ENCODE results near the gene CMC2. TPM values are rescaled to one million over a fixed set of nuclear protein-coding genes. Genes with fewer than 3 reads are reported as not detected.

Gene CMC2
- total and polyA plus RNA-seq, 9 of the 15 experiments (the other 6 are each of a cell fraction or from before 2014, with no cell fraction given): 122 to 501 (median 172) TPM

DNA sequence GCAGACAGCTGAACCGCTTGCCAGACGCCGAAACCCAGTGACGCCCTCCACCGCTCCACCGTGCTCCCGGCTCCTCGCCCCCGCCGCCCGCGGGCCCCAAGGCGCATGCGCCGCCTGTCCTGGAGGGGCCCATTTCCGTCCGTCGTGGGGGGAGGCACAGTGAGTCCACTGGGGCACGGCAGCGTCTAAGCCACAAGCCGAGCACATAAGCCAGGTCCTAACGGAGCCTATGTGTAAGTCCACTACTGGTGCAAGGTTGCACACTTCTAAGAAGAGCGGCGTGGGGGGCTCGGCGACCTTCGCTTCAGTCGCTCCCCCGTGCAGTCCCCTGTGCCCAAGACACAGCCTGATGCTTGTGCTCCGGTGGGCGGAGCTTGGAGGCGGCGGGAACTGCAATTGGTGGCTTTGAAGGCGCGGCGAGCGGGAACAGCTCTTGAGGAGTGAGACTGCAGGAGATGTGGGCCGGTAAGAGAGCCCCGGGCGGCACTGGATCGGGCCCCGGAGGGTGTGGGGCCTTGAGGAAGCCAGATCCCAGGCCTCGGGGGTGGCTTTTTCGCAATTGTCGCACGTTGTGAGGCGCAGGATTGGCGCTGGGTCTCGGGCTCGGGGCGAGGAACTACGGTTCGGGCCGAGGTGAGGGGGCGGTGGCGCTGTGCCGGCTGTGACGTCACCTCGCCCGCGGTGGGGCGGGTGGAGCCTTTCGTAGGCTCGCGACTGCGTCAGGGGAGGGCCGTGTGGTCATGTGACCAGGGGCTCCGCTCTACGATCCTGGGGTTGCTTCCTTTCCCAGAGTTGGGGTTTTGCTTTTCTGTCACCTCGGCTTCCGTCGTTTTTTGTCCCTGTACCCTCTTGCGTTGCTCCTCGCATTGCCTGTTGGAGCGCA lies at the start of gene CMC2, which contains the start of gene CENPN (continued):
- TF ChIP-seq HSF4 (CRISPR knock-in tag; IDR thresholded peaks at IDR 0.05; ENCODE audit: borderline replicate concordance) (peak; percentile 64; the same call in 1 of the 2 replicates), ZNF436 (CRISPR knock-in tag; IDR thresholded peaks at IDR 0.05) (no peak), ARID3A (IDR thresholded peaks at IDR 0.05; ENCODE audit: borderline replicate concordance, low read depth, low read length) (peak; percentile 18; the same call in 1 of the 2 replicates), CC2D1A (IDR thresholded peaks at IDR 0.05) (peak; percentile 73), FUS (optimal IDR thresholded peaks at IDR 0.05; ENCODE audit: low read depth, low read length) (no peak), ZNF263 (CRISPR knock-in tag; IDR thresholded peaks at IDR 0.05; ENCODE audit: borderline replicate concordance) (peak; percentile 99), TAF9B (IDR thresholded peaks at IDR 0.05; ENCODE audit: partially characterized antibody) (peak; percentile 90), FOSL1 (tag; conservative IDR thresholded peaks at IDR 0.05) (peak; percentile 45; the same call in 1 of the 2 replicates), NFATC3 (IDR thresholded peaks at IDR 0.05) (no peak), NFIX (CRISPR knock-in tag; IDR thresholded peaks at IDR 0.05; ENCODE audit: low read depth) (peak; percentile 0; the same call in 1 of the 2 replicates), POLR2H (tag; IDR thresholded peaks at IDR 0.05; ENCODE audit: low read depth) (peak; percentile 91), ELK1 (CRISPR knock-in tag; IDR thresholded peaks at IDR 0.05) (no peak), MYBL2 (IDR thresholded peaks at IDR 0.05; ENCODE audit: low read depth) (peak; percentile 95), MYBL2 (CRISPR knock-in tag; IDR thresholded peaks at IDR 0.05; ENCODE audit: borderline replicate concordance) (no peak), PHTF2 (CRISPR knock-in tag; IDR thresholded peaks at IDR 0.05) (no peak), TRIM24 (IDR thresholded peaks at IDR 0.05) (peak in 1 of 2 experiments; percentile 80; a peak in 2 of 4 replicates), NR2C2 (CRISPR knock-in tag; IDR thresholded peaks at IDR 0.05) (peak; percentile 80), NR2C2 (tag; IDR thresholded peaks at IDR 0.05) (peak; percentile 15; the same call in 1 of the 2 replicates), OTX1 (CRISPR knock-in tag; IDR thresholded peaks at IDR 0.05) (peak; percentile 10; the same call in 1 of the 2 replicates), TCF3 (CRISPR knock-in tag; IDR thresholded peaks at IDR 0.05) (no peak)
- TF ChIP-seq, protein P1, sequence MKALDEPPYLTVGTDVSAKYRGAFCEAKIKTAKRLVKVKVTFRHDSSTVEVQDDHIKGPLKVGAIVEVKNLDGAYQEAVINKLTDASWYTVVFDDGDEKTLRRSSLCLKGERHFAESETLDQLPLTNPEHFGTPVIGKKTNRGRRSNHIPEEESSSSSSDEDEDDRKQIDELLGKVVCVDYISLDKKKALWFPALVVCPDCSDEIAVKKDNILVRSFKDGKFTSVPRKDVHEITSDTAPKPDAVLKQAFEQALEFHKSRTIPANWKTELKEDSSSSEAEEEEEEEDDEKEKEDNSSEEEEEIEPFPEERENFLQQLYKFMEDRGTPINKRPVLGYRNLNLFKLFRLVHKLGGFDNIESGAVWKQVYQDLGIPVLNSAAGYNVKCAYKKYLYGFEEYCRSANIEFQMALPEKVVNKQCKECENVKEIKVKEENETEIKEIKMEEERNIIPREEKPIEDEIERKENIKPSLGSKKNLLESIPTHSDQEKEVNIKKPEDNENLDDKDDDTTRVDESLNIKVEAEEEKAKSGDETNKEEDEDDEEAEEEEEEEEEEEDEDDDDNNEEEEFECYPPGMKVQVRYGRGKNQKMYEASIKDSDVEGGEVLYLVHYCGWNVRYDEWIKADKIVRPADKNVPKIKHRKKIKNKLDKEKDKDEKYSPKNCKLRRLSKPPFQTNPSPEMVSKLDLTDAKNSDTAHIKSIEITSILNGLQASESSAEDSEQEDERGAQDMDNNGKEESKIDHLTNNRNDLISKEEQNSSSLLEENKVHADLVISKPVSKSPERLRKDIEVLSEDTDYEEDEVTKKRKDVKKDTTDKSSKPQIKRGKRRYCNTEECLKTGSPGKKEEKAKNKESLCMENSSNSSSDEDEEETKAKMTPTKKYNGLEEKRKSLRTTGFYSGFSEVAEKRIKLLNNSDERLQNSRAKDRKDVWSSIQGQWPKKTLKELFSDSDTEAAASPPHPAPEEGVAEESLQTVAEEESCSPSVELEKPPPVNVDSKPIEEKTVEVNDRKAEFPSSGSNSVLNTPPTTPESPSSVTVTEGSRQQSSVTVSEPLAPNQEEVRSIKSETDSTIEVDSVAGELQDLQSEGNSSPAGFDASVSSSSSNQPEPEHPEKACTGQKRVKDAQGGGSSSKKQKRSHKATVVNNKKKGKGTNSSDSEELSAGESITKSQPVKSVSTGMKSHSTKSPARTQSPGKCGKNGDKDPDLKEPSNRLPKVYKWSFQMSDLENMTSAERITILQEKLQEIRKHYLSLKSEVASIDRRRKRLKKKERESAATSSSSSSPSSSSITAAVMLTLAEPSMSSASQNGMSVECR (CRISPR knock-in tag; IDR thresholded peaks at IDR 0.05): peak; percentile 40; the same call in 1 of the 2 replicates
